ENCODE measurements around the gene MEIOSIN. TPM values are rescaled to one million over a fixed set of nuclear protein-coding genes. Genes with fewer than 3 reads are reported as not detected.
A peak's percentile ranks its signal among the peaks of the same experiment; 100 is the strongest.

MEIOSIN gene
- total and polyA plus RNA-seq, 8 donors, result not detected

GRCh38 chr19:45705710-45706415 is 27.4 kb upstream of the MEIOSIN start:
- H3K9me3 ChIP-seq, result no peaks in the 10 kb centered on the region
- H3K36me3 ChIP-seq, result peaks cover 0 to 30% of the 10 kb centered on the region in 2 donors
- ATAC-seq, result no peak
- no peaks in the 10 kb centered on the region for H3K4me1 ChIP-seq
- H3K27ac ChIP-seq, result no peak overlapping the region
- no peak for DNase-seq
- intact Hi-C loops (cut with DNase I), result no loop called here
- H3K4me3 ChIP-seq, result no peak overlapping the region
- no peak for TF ChIP-seq CTCF (IDR thresholded peaks at IDR 0.05)
- no peaks in the 10 kb centered on the region for H3K27me3 ChIP-seq

- no peaks in the 10 kb centered on the region for H3K9me3 ChIP-seq
- no peak for DNase-seq
- no peak for TF ChIP-seq CTCF (IDR thresholded peaks at IDR 0.05)
- peaks cover 0 to 35% of the 10 kb centered on the region in 2 donors for H3K36me3 ChIP-seq
- no peak overlapping the region for H3K4me3 ChIP-seq
- intact Hi-C loops (cut with DNase I), result no loop called here
- H3K27me3 ChIP-seq, result no peaks in the 10 kb centered on the region
- no peak for ATAC-seq
- H3K4me1 ChIP-seq, result peaks cover 0 to 9% of the 10 kb centered on the region in 2 donors
- H3K27ac ChIP-seq, result no peak overlapping the region
Measured at GRCh38 chr19:45710356-45711130, 22.7 kb upstream of the MEIOSIN start.

- Histone ChIP-seq H3K4me1 (peaks cover 0 to 19% of the 10 kb centered on the region in 2 donors), H3K4me3 (no peak overlapping the region), H3K27ac (no peak overlapping the region), H3K36me3 (peaks cover 0 to 35% of the 10 kb centered on the region in 2 donors), H3K27me3 (no peaks in the 10 kb centered on the region), H3K9me3 (no peaks in the 10 kb centered on the region)
- peak in 1 of 4 donors; percentile 79 for DNase-seq
- intact Hi-C loops (cut with DNase I), result no loop called here
- no peak for ATAC-seq
- no peak for TF ChIP-seq CTCF (IDR thresholded peaks at IDR 0.05)
Measured at GRCh38 chr19:45711851-45712698, 21.2 kb upstream of the MEIOSIN start.

GRCh38 chr19:45712699-45713067 is 20.6 kb upstream of the MEIOSIN start:
- Histone ChIP-seq H3K9me3 (no peaks in the 10 kb centered on the region), H3K27ac (no peak overlapping the region), H3K36me3 (peaks cover 0 to 35% of the 10 kb centered on the region in 2 donors), H3K4me1 (peaks cover 0 to 19% of the 10 kb centered on the region in 2 donors), H3K4me3 (no peak overlapping the region), H3K27me3 (no peaks in the 10 kb centered on the region)
- TF ChIP-seq CTCF (IDR thresholded peaks at IDR 0.05), result no peak
- peak in 1 of 4 donors; percentile 71 for DNase-seq
- intact Hi-C loops (cut with DNase I), result no loop called here
- ATAC-seq, result no peak

Data from left lung (tissue), 10 donors.